Gastrocnemius medialis (tissue), 4 donors: ENCODE data around the gene DCAF8L1.

Experiments
- POLR2A ChIP-seq, 2 donors: fragments of 450-650 bp; IDR thresholded peaks; one replicate each; pipeline ENCODE4 v1.6.1; 2017; ENCODE audit warnings: antibody characterized with exemption in 2 of 2, mild to moderate bottlenecking in 2 of 2, moderate library complexity in 2 of 2
- TF ChIP-seq, protein P1 (sequence below), 5 experiments: fragments of 450-650 bp in 3 of 5; fragments of 200-600 bp in 2 of 5; sonication (generic) in 2 of 5; IDR thresholded peaks in 4 of 5; conservative IDR thresholded peaks in 1 of 5; 1 replicate in 4 of 5; 2 replicates in 1 of 5; pipeline ENCODE4 v1.5.1; 2016 to 2019; ENCODE audit warnings: antibody characterized with exemption in 5 of 5, mild to moderate bottlenecking in 3 of 5, moderate library complexity in 3 of 5

DNA sequence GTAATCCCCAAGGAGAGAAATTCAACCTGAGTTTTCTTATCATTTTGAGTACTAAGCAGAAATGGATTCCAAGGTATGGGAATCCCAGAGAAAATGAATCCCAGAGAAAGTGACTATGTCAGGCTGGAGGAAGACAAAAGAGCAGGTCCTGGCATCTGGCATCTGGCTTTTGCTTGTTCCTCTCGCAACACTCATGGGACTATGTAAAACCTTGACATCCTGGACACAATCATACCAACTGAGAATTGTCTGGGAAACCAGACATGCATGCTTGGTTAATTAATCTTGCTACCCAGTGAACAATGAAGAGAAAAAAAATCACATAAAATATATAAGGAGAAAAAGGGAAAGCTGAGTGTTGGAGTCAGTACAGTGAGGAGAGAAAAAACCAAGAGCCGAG lies 12.9 kb downstream of the DCAF8L1 start:
- TF ChIP-seq POLR2A (IDR thresholded peaks at IDR 0.05), result no peak
- TF ChIP-seq, protein P1, sequence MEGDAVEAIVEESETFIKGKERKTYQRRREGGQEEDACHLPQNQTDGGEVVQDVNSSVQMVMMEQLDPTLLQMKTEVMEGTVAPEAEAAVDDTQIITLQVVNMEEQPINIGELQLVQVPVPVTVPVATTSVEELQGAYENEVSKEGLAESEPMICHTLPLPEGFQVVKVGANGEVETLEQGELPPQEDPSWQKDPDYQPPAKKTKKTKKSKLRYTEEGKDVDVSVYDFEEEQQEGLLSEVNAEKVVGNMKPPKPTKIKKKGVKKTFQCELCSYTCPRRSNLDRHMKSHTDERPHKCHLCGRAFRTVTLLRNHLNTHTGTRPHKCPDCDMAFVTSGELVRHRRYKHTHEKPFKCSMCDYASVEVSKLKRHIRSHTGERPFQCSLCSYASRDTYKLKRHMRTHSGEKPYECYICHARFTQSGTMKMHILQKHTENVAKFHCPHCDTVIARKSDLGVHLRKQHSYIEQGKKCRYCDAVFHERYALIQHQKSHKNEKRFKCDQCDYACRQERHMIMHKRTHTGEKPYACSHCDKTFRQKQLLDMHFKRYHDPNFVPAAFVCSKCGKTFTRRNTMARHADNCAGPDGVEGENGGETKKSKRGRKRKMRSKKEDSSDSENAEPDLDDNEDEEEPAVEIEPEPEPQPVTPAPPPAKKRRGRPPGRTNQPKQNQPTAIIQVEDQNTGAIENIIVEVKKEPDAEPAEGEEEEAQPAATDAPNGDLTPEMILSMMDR (IDR thresholded peaks at IDR 0.05 in 4 of 5, conservative IDR thresholded peaks at IDR 0.05 in 1 of 5), result no peak
